Astrocyte (in vitro differentiated cells and primary cell): ENCODE results near the gene PCGF3. TPM values are rescaled to one million over a fixed set of nuclear protein-coding genes. Genes with fewer than 3 reads are reported as not detected.
"Not testable (repeated sequence)": the region's sequence is repeated elsewhere in the genome, so short reads cannot be mapped to it uniquely, and the experiment has no call there.

Source experiments
- DNase-seq: peaks from one replicate; pipeline ENCODE4 v3.0.0-alpha.2; 2010; ENCODE audit warnings: low read depth
- FAIRE-seq: peaks from 2 replicates; lab custom pipeline; 2011; peaks lifted over from hg19 to GRCh38; lab: Jason Lieb, UNC
- H2AFZ ChIP-seq: 2 replicates; pipeline ENCODE4 v1.6.0; 2012; ENCODE audit warnings: low read depth, low read length, inconsistent platforms
- H3K27ac ChIP-seq: 2 replicates; pipeline ENCODE4 v1.5.1; 2011; ENCODE audit warnings: low read depth, low read length, inconsistent platforms
- H3K27me3 ChIP-seq: 2 replicates; pipeline ENCODE4 v1.6.0; 2011; ENCODE audit warnings: low read length, inconsistent platforms; ENCODE audit not compliant: insufficient read depth
- H3K36me3 ChIP-seq: 2 replicates; pipeline ENCODE4 v1.5.1; 2011; ENCODE audit warnings: low read length, inconsistent platforms; ENCODE audit not compliant: insufficient read depth
- H3K4me1 ChIP-seq: 2 replicates; pipeline ENCODE4 v1.5.1; 2011; ENCODE audit warnings: low read length, inconsistent platforms; ENCODE audit not compliant: insufficient read depth
- H3K4me2 ChIP-seq: 2 replicates; pipeline ENCODE4 v1.6.0; 2012; ENCODE audit warnings: low read length, inconsistent platforms
- H3K4me3 ChIP-seq: 2 replicates; pipeline ENCODE4 v1.5.1; 2011; ENCODE audit warnings: low read depth, mild to moderate bottlenecking, low read length, inconsistent platforms; ENCODE audit not compliant: insufficient read depth
- H3K79me2 ChIP-seq: 2 replicates; pipeline ENCODE4 v1.6.0; 2012; ENCODE audit warnings: mild to moderate bottlenecking, low read length, inconsistent platforms; ENCODE audit not compliant: insufficient read depth
- H3K9ac ChIP-seq: 2 replicates; pipeline ENCODE4 v1.6.0; 2012; ENCODE audit warnings: mild to moderate bottlenecking, low read length, inconsistent platforms
- H3K9me3 ChIP-seq: 2 replicates; pipeline ENCODE4 v1.5.1; 2012; ENCODE audit warnings: low read depth, mild to moderate bottlenecking, low read length, inconsistent platforms; ENCODE audit not compliant: insufficient read depth
- H4K20me1 ChIP-seq: 2 replicates; pipeline ENCODE4 v1.6.0; 2012; ENCODE audit warnings: low read length, inconsistent platforms; ENCODE audit not compliant: insufficient read depth
- H3K27ac Mint-ChIP-seq: one replicate; pipeline ENCODE4 v1.8.0; 2021; ENCODE audit warnings: mild to moderate bottlenecking, mixed read lengths; ENCODE audit not compliant: unreplicated experiment
- H3K27me3 Mint-ChIP-seq: one replicate; pipeline ENCODE4 v1.8.0; 2021; ENCODE audit warnings: low read depth, mixed read lengths; ENCODE audit not compliant: unreplicated experiment
- H3K36me3 Mint-ChIP-seq: one replicate; pipeline ENCODE4 v1.8.0; 2021; ENCODE audit warnings: low read depth, mixed read lengths; ENCODE audit not compliant: unreplicated experiment
- H3K4me1 Mint-ChIP-seq: one replicate; pipeline ENCODE4 v1.8.0; 2021; ENCODE audit warnings: low read depth, mixed read lengths; ENCODE audit not compliant: unreplicated experiment
- H3K4me3 Mint-ChIP-seq: one replicate; pipeline ENCODE4 v1.8.0; 2021; ENCODE audit warnings: mild to moderate bottlenecking, moderate library complexity, mixed read lengths; ENCODE audit not compliant: unreplicated experiment
- H3K9me3 Mint-ChIP-seq: one replicate; pipeline ENCODE4 v1.8.0; 2021; ENCODE audit warnings: mild to moderate bottlenecking, mixed read lengths; ENCODE audit not compliant: unreplicated experiment
- CTCF ChIP-seq: IDR thresholded peaks from 2 replicates; pipeline ENCODE4 v1.5.1; 2011; ENCODE audit warnings: low read depth, mild to moderate bottlenecking, inconsistent platforms, low read length, moderate library complexity; ENCODE audit not compliant: insufficient read depth
- EZH2 ChIP-seq: IDR thresholded peaks from 2 replicates; pipeline ENCODE4 v1.6.1; 2012; ENCODE audit warnings: mild to moderate bottlenecking, low read length, inconsistent platforms; ENCODE audit not compliant: insufficient read depth
- total RNA-seq: library from RNA; stranded (reverse); gene quantifications from 2 replicates; pipeline ENCODE4 v1.2.1, GENCODE V29; 2021

Gene PCGF3
- total RNA-seq, 1 donor from 2014 or later: 65.7 TPM

- Histone ChIP-seq H3K4me1 (peaks cover 33% of the 10 kb centered on the region), H4K20me1 (peaks cover 84% of the 10 kb centered on the region), H3K4me2 (peak overlapping the region; percentile 52), H2AFZ (no peak overlapping the region), H3K27me3 (no peaks in the 10 kb centered on the region), H3K36me3 (peaks cover 11% of the 10 kb centered on the region), H3K27ac (peak overlapping the region; percentile 59), H3K79me2 (peaks cover 47% of the 10 kb centered on the region), H3K9ac (peak overlapping the region; percentile 27), H3K4me3 (no peak overlapping the region), H3K9me3 (no peaks in the 10 kb centered on the region)
- DNase-seq (peak; percentile 49), FAIRE-seq (no peak)
- TF ChIP-seq EZH2: no peak
- TF ChIP-seq CTCF: no peak
- Mint-ChIP-seq H3K27ac (no peak overlapping the region), H3K9me3 (no peaks in the 10 kb centered on the region), H3K4me3 (peak overlapping the region; percentile 12), H3K27me3 (no peaks in the 10 kb centered on the region), H3K4me1 (peaks cover 6% of the 10 kb centered on the region), H3K36me3 (peaks cover 25% of the 10 kb centered on the region)
Observed at GRCh38 chr4:752196-752861, 46.7 kb downstream of the PCGF3 start.

- Histone ChIP-seq H3K79me2 (peaks cover 44% of the 10 kb centered on the region), H4K20me1 (peaks cover 79% of the 10 kb centered on the region), H3K4me1 (peaks cover 33% of the 10 kb centered on the region), H3K36me3 (peaks cover 11% of the 10 kb centered on the region)
- H3K27me3 ChIP-seq, DNase-seq, H3K27ac ChIP-seq, H3K4me1 Mint-ChIP-seq, FAIRE-seq, H3K27ac Mint-ChIP-seq, H3K9me3 Mint-ChIP-seq, H3K9me3 ChIP-seq, H3K4me2 ChIP-seq, H3K27me3 Mint-ChIP-seq, H3K4me3 Mint-ChIP-seq, H3K9ac ChIP-seq, H3K4me3 ChIP-seq, H2AFZ ChIP-seq: not testable (repeated sequence)
- peaks cover 21% of the 10 kb centered on the region for H3K36me3 Mint-ChIP-seq
Observed at GRCh38 chr4:753186-753585, 47.6 kb downstream of the PCGF3 start.

GRCh38 chr4:754221-755120, 48.8 kb downstream of the PCGF3 start:
- no peak overlapping the region for H3K27ac ChIP-seq
- TF ChIP-seq EZH2: no peak
- TF ChIP-seq CTCF: no peak
- Mint-ChIP-seq H3K36me3 (peaks cover 21% of the 10 kb centered on the region), H3K27me3 (no peaks in the 10 kb centered on the region), H3K4me1 (peaks cover 6% of the 10 kb centered on the region), H3K27ac (no peak overlapping the region), H3K9me3 (no peaks in the 10 kb centered on the region), H3K4me3 (no peak overlapping the region)
- no peaks in the 10 kb centered on the region for H3K27me3 ChIP-seq
- H4K20me1 ChIP-seq: peaks cover 70% of the 10 kb centered on the region
- H3K4me2 ChIP-seq: no peak overlapping the region
- peaks cover 37% of the 10 kb centered on the region for H3K79me2 ChIP-seq
- H3K4me3 ChIP-seq: no peak overlapping the region
- H3K36me3 ChIP-seq: peaks cover 8% of the 10 kb centered on the region
- no peaks in the 10 kb centered on the region for H3K9me3 ChIP-seq
- FAIRE-seq (no peak), DNase-seq (no peak)
- H3K9ac ChIP-seq: no peak overlapping the region
- H3K4me1 ChIP-seq: peaks cover 32% of the 10 kb centered on the region
- no peak overlapping the region for H2AFZ ChIP-seq
